Neuronal stem cell (in vitro differentiated cells): ENCODE measurements around the gene SLC35F5.

Source experiments
- DNase-seq: peaks from one replicate; pipeline ENCODE4 v3.0.0-alpha.2; 2013; ENCODE audit warnings: low spot score
- H2AFZ ChIP-seq: one replicate; pipeline ENCODE4 v1.6.1; 2013; ENCODE audit warnings: mild to moderate bottlenecking, low read length, inconsistent platforms
- H2AK5ac ChIP-seq: 2 replicates; pipeline ENCODE4 v1.6.1; 2013; ENCODE audit warnings: low read depth, mild to moderate bottlenecking, inconsistent platforms, low read length, moderate library complexity, mixed read lengths
- H2BK120ac ChIP-seq: 2 replicates; pipeline ENCODE4 v1.6.1; 2013; ENCODE audit warnings: low read depth, mild to moderate bottlenecking, inconsistent platforms, low read length, moderate library complexity, mixed read lengths
- H2BK12ac ChIP-seq: one replicate; pipeline ENCODE4 v1.6.1; 2013; ENCODE audit warnings: low read length, inconsistent platforms
- H2BK15ac ChIP-seq: 2 replicates; pipeline ENCODE4 v1.6.1; 2013; ENCODE audit warnings: mild to moderate bottlenecking, low read length, inconsistent platforms, mixed read lengths
- H2BK5ac ChIP-seq: one replicate; pipeline ENCODE4 v1.6.1; 2013; ENCODE audit warnings: inconsistent platforms, mild to moderate bottlenecking, low read length, moderate library complexity
- H3K14ac ChIP-seq: one replicate; pipeline ENCODE4 v1.6.1; 2013; ENCODE audit warnings: low read length, inconsistent platforms
- H3K18ac ChIP-seq: 2 replicates; pipeline ENCODE4 v1.6.1; 2013; ENCODE audit warnings: low read length, inconsistent platforms
- H3K23ac ChIP-seq: 2 replicates; pipeline ENCODE4 v1.6.1; 2013; ENCODE audit warnings: low read depth, mild to moderate bottlenecking, mixed read lengths, low read length, inconsistent platforms; ENCODE audit not compliant: poor library complexity
- H3K27ac ChIP-seq: replicated peaks from 3 replicates; pipeline ENCODE4 v1.5.1; 2013; ENCODE audit warnings: low read length, inconsistent platforms
- H3K27me3 ChIP-seq, 3 experiments: 2 replicates each; pipeline ENCODE4 v1.6.1; 2013; ENCODE audit warnings: low read length in 3 of 3, mild to moderate bottlenecking in 2 of 3, inconsistent platforms in 1 of 3, low read depth in 1 of 3, mixed read lengths in 1 of 3, moderate library complexity in 1 of 3; ENCODE audit not compliant: control insufficient read depth in 3 of 3, insufficient read depth in 3 of 3
- H3K36me3 ChIP-seq, 2 donors: replicated peaks in 1 of 2; 2 replicates each; pipeline ENCODE4 v1.6.1; 2013; ENCODE audit warnings: low read length in 2 of 2; ENCODE audit not compliant: control insufficient read depth in 2 of 2, insufficient read depth in 2 of 2
- H3K4ac ChIP-seq: 2 replicates; pipeline ENCODE4 v1.6.1; 2013; ENCODE audit warnings: inconsistent platforms, mild to moderate bottlenecking, low read length, moderate library complexity
- H3K4me1 ChIP-seq, 2 donors: 1 replicate in 1 of 2; 2 replicates in 1 of 2; pipeline ENCODE4 v1.6.1; 2013; ENCODE audit warnings: low read length in 2 of 2, low read depth in 1 of 2; ENCODE audit not compliant: control insufficient read depth in 2 of 2, insufficient read depth in 1 of 2
- H3K4me2 ChIP-seq: one replicate; pipeline ENCODE4 v1.6.1; 2013; ENCODE audit warnings: mild to moderate bottlenecking, low read length, inconsistent platforms; ENCODE audit not compliant: insufficient read depth, poor library complexity, severe bottlenecking
- H3K4me3 ChIP-seq, 2 donors: 2 replicates each; pipeline ENCODE4 v1.5.1; 2013; ENCODE audit warnings: low read length in 2 of 2, mild to moderate bottlenecking in 2 of 2, inconsistent platforms in 1 of 2, moderate library complexity in 1 of 2
- H3K79me1 ChIP-seq: one replicate; pipeline ENCODE4 v1.6.1; 2013; ENCODE audit warnings: low read depth, mild to moderate bottlenecking, inconsistent platforms, low read length, moderate library complexity
- H3K9ac ChIP-seq: one replicate; pipeline ENCODE4 v1.6.1; 2013; ENCODE audit warnings: mild to moderate bottlenecking, low read depth, low read length, inconsistent platforms; ENCODE audit not compliant: poor library complexity
- H3K9me3 ChIP-seq, 2 donors: replicated peaks in 1 of 2; 2 replicates each; pipeline versions ENCODE3 to v1.6.1; 2013; ENCODE audit warnings: low read length in 2 of 2, mild to moderate bottlenecking in 2 of 2, inconsistent platforms in 1 of 2, low read depth in 1 of 2, mixed read lengths in 1 of 2, moderate library complexity in 1 of 2; ENCODE audit not compliant: control insufficient read depth in 2 of 2, insufficient read depth in 1 of 2
- H4K8ac ChIP-seq: one replicate; pipeline ENCODE4 v1.6.1; 2013; ENCODE audit warnings: low read depth, mild to moderate bottlenecking, inconsistent platforms, low read length, moderate library complexity
- H4K91ac ChIP-seq: one replicate; pipeline ENCODE4 v1.6.1; 2013; ENCODE audit warnings: low read length, low read depth, mild to moderate bottlenecking, inconsistent platforms; ENCODE audit not compliant: poor library complexity
- WGBS, 2 donors: extraction: QIAGEN DNeasy Blood & Tissue Kit; methylation state at CpG; one replicate each; pipeline ENCODE4 v1.1.7; 2013; ENCODE audit warnings: missing lambda C conversion rate in 2 of 2, mixed read lengths in 1 of 2; ENCODE audit not compliant: insufficient read length in 2 of 2, insufficient replicate concordance in 1 of 2; ENCODE audit errors: extremely low coverage in 2 of 2; 5-methylcytosine and 5-hydroxymethylcytosine counted together

The SLC35F5 gene

GRCh38 chr2:113784823-113785744, 28.6 kb upstream of the SLC35F5 start:
- no peak overlapping the region for H3K4me3 ChIP-seq
- H4K91ac ChIP-seq = no peak overlapping the region
- WGBS, 2 donors = no CpG with 5 or more reads among the region's 8 CpGs
- no peak for DNase-seq
- H3K9ac ChIP-seq = no peak overlapping the region
- no peak overlapping the region for H3K4ac ChIP-seq
- H3K27me3 ChIP-seq = no peaks in the 10 kb centered on the region
- H2BK12ac ChIP-seq = no peak overlapping the region
- H3K23ac ChIP-seq = no peak overlapping the region
- no peak overlapping the region for H2BK15ac ChIP-seq
- H2AFZ ChIP-seq = no peak overlapping the region
- no peak overlapping the region for H3K27ac ChIP-seq
- H3K4me1 ChIP-seq = no peaks in the 10 kb centered on the region
- H2BK120ac ChIP-seq = no peak overlapping the region
- no peak overlapping the region for H3K14ac ChIP-seq
- H2AK5ac ChIP-seq = no peak overlapping the region
- no peaks in the 10 kb centered on the region for H3K36me3 ChIP-seq
- no peak overlapping the region for H3K18ac ChIP-seq
- H2BK5ac ChIP-seq = no peak overlapping the region
- no peak overlapping the region for H4K8ac ChIP-seq
- H3K4me2 ChIP-seq = no peak overlapping the region
- no peaks in the 10 kb centered on the region for H3K9me3 ChIP-seq
- no peaks in the 10 kb centered on the region for H3K79me1 ChIP-seq

- H3K23ac ChIP-seq = no peak overlapping the region
- no peak overlapping the region for H2BK120ac ChIP-seq
- WGBS, 2 donors = no CpG with 5 or more reads among the region's 5 CpGs
- H3K9ac ChIP-seq = no peak overlapping the region
- H4K8ac ChIP-seq = no peak overlapping the region
- no peak overlapping the region for H3K4me3 ChIP-seq
- no peak overlapping the region for H2BK5ac ChIP-seq
- H4K91ac ChIP-seq = no peak overlapping the region
- no peak overlapping the region for H2AFZ ChIP-seq
- H3K18ac ChIP-seq = no peak overlapping the region
- no peak overlapping the region for H2BK12ac ChIP-seq
- no peaks in the 10 kb centered on the region for H3K27me3 ChIP-seq
- no peak overlapping the region for H2BK15ac ChIP-seq
- DNase-seq = no peak
- no peak overlapping the region for H3K14ac ChIP-seq
- no peak overlapping the region for H3K27ac ChIP-seq
- H3K9me3 ChIP-seq = no peaks in the 10 kb centered on the region
- no peaks in the 10 kb centered on the region for H3K4me1 ChIP-seq
- H3K4me2 ChIP-seq = no peak overlapping the region
- H2AK5ac ChIP-seq = no peak overlapping the region
- H3K4ac ChIP-seq = no peak overlapping the region
- no peaks in the 10 kb centered on the region for H3K79me1 ChIP-seq
- H3K36me3 ChIP-seq = no peaks in the 10 kb centered on the region
Observed at GRCh38 chr2:113780472-113780871, 24.0 kb upstream of the SLC35F5 start.

GRCh38 chr2:113777371-113777770, 20.9 kb upstream of the SLC35F5 start:
- Histone ChIP-seq H3K9me3 (no peaks in the 10 kb centered on the region), H2BK12ac (no peak overlapping the region), H2BK120ac (no peak overlapping the region), H3K23ac (no peak overlapping the region), H3K18ac (no peak overlapping the region), H4K8ac (no peak overlapping the region), H2AK5ac (no peak overlapping the region), H4K91ac (no peak overlapping the region), H3K4ac (no peak overlapping the region), H3K9ac (no peak overlapping the region), H3K14ac (no peak overlapping the region), H3K79me1 (no peaks in the 10 kb centered on the region), H3K4me2 (no peak overlapping the region), H3K4me3 (no peak overlapping the region), H3K27ac (no peak overlapping the region), H3K27me3 (no peaks in the 10 kb centered on the region), H3K36me3 (no peaks in the 10 kb centered on the region), H3K4me1 (no peaks in the 10 kb centered on the region), H2BK5ac (no peak overlapping the region), H2BK15ac (no peak overlapping the region), H2AFZ (no peak overlapping the region)
- no peak for DNase-seq
- WGBS, 2 donors = no CpG with 5 or more reads among the region's 3 CpGs

- H3K4me1 ChIP-seq = no peaks in the 10 kb centered on the region
- H3K4ac ChIP-seq = no peak overlapping the region
- no peak for DNase-seq
- no peak overlapping the region for H3K23ac ChIP-seq
- no peak overlapping the region for H3K4me2 ChIP-seq
- no peaks in the 10 kb centered on the region for H3K27me3 ChIP-seq
- no peak overlapping the region for H4K91ac ChIP-seq
- no peak overlapping the region for H2BK120ac ChIP-seq
- H4K8ac ChIP-seq = no peak overlapping the region
- H3K9ac ChIP-seq = no peak overlapping the region
- H3K4me3 ChIP-seq = no peak overlapping the region
- H3K36me3 ChIP-seq = no peaks in the 10 kb centered on the region
- H2AFZ ChIP-seq = no peak overlapping the region
- no peak overlapping the region for H3K18ac ChIP-seq
- no peak overlapping the region for H3K14ac ChIP-seq
- H3K9me3 ChIP-seq = no peaks in the 10 kb centered on the region
- H3K79me1 ChIP-seq = no peaks in the 10 kb centered on the region
- no peak overlapping the region for H3K27ac ChIP-seq
- no peak overlapping the region for H2AK5ac ChIP-seq
- WGBS, 2 donors = no CpG with 5 or more reads among the region's 4 CpGs
- no peak overlapping the region for H2BK15ac ChIP-seq
- H2BK12ac ChIP-seq = no peak overlapping the region
- H2BK5ac ChIP-seq = no peak overlapping the region
Observed at GRCh38 chr2:113776949-113777348, 20.5 kb upstream of the SLC35F5 start.
